PC-3 (cell line): Measurements from ENCODE around the gene HPSE2. TPM values are rescaled to one million over a fixed set of nuclear protein-coding genes. Genes with fewer than 3 reads are reported as not detected.

Experiments
- ATAC-seq: fragments of 200-7000 bp; cut with Tn5 transposase; 2 replicates; pipeline ENCODE4 v1.9.1; 2020; ENCODE audit warnings: mild to moderate bottlenecking, moderate library complexity
- BruUV-seq: library from RNA; stranded (reverse); fragments of 400-500 nt; replicated peaks from 2 replicates; lab custom pipeline; 2021; lab: Mats Ljungman, UMichigan
- CTCF ChIA-PET: fragments of 300-600 bp; sonication (Branson Sonifier 250); formaldehyde crosslinking; loops from one replicate; lab custom pipeline; 2022; ENCODE audit warnings: antibody characterized with exemption; lab: Charles Lee
- POLR2A ChIA-PET: fragments of 300-600 bp; sonication (Branson Sonifier 250); formaldehyde crosslinking; loops from one replicate; lab custom pipeline; 2022; ENCODE audit warnings: antibody characterized with exemption; ENCODE audit not compliant: unreplicated experiment; lab: Charles Lee
- DNase-seq: peaks from one replicate; pipeline ENCODE4 v3.0.0-alpha.2; 2015
- H2AFZ ChIP-seq: fragments of 300-600 bp; sonication (generic); 2 replicates; pipeline ENCODE4 v1.6.0; 2016; ENCODE audit warnings: antibody characterized with exemption, low read length
- H3F3A ChIP-seq: fragments of 300-600 bp; sonication (generic); one replicate; pipeline ENCODE4 v1.6.0; 2017; ENCODE audit warnings: antibody characterized with exemption, low read length, control low read depth, mild to moderate bottlenecking; ENCODE audit not compliant: unreplicated experiment
- H3K27ac ChIP-seq: fragments of 300-600 bp; sonication (generic); 2 replicates; pipeline ENCODE4 v1.5.1; 2016; ENCODE audit warnings: mild to moderate bottlenecking, low read length
- H3K27me3 ChIP-seq: fragments of 300-600 bp; sonication (generic); 2 replicates; pipeline ENCODE4 v1.6.1; 2016; ENCODE audit warnings: low read length, mixed read lengths
- H3K36me3 ChIP-seq: fragments of 300-600 bp; sonication (generic); 2 replicates; pipeline ENCODE4 v1.6.1; 2016; ENCODE audit warnings: low read depth, mixed run types, low read length, mixed read lengths
- H3K4me1 ChIP-seq: fragments of 300-600 bp; sonication (generic); 2 replicates; pipeline ENCODE4 v1.5.1; 2016; ENCODE audit warnings: low read length; ENCODE audit not compliant: insufficient read depth
- H3K4me2 ChIP-seq: fragments of 300-600 bp; sonication (generic); 2 replicates; pipeline ENCODE4 v1.6.0; 2016; ENCODE audit warnings: low read length
- H3K4me3 ChIP-seq: fragments of 300-600 bp; sonication (generic); 2 replicates; pipeline ENCODE4 v1.5.1; 2016; ENCODE audit warnings: mild to moderate bottlenecking, low read length, mixed read lengths
- H3K79me2 ChIP-seq: fragments of 300-600 bp; sonication (generic); 2 replicates; pipeline ENCODE4 v1.6.1; 2017; ENCODE audit warnings: low read length, mixed read lengths
- H3K9ac ChIP-seq: fragments of 300-600 bp; sonication (generic); 2 replicates; pipeline ENCODE4 v1.6.0; 2016; ENCODE audit warnings: mild to moderate bottlenecking, low read length
- H3K9me2 ChIP-seq: fragments of 300-600 bp; sonication (generic); replicated peaks from 2 replicates; pipeline ENCODE4 v1.6.1; 2016; ENCODE audit warnings: mixed run types, low read length, mixed read lengths
- H3K9me3 ChIP-seq: fragments of 300-600 bp; sonication (generic); 2 replicates; pipeline ENCODE4 v1.6.1; 2016; ENCODE audit warnings: low read length, mixed read lengths
- H4K20me1 ChIP-seq: fragments of 300-600 bp; sonication (generic); 2 replicates; pipeline ENCODE4 v1.6.1; 2016; ENCODE audit warnings: low read length, mixed read lengths
- CTCF ChIP-seq: fragments of 300-600 bp; sonication (generic); conservative IDR thresholded peaks from 2 replicates; pipeline ENCODE4 v1.5.1; 2017; ENCODE audit warnings: antibody characterized with exemption, low read depth, mild to moderate bottlenecking, low read length
- EZH2 ChIP-seq: fragments of 300-600 bp; sonication (generic); IDR thresholded peaks from one replicate; pipeline ENCODE4 v1.6.1; 2017; ENCODE audit warnings: antibody characterized with exemption, mild to moderate bottlenecking, low read length; ENCODE audit not compliant: unreplicated experiment
- EZH2phosphoT487 ChIP-seq: fragments of 300-600 bp; sonication (generic); IDR thresholded peaks from 2 replicates; pipeline ENCODE4 v1.6.1; 2018; ENCODE audit warnings: mild to moderate bottlenecking, antibody characterized with exemption, low read length, borderline replicate concordance
- intact Hi-C: fragments of 100-400 bp; cut with micrococcal nuclease; formaldehyde crosslinking; loops from 2 replicates; pipeline ENCODE4 v1.9.0; 2023
- total RNA-seq: library from RNA; depleted of rRNA; stranded (reverse); fragments of >200 nt; gene quantifications from 2 replicates; pipeline ENCODE4 v1.2.3, GENCODE V29; 2014

The HPSE2 gene
- total RNA-seq, 1 experiment from 2014 or later = 0.15 TPM

- Histone ChIP-seq H3K9ac (peak overlapping the region; percentile 69), H2AFZ (peak overlapping the region; percentile 80), H3K4me2 (peak overlapping the region; percentile 88), H3K4me1 (peaks cover 15% of the 10 kb centered on the region), H3K9me3 (no peaks in the 10 kb centered on the region), H3K4me3 (peak overlapping the region; percentile 73), H3K9me2 (no peaks in the 10 kb centered on the region), H3K36me3 (no peaks in the 10 kb centered on the region), H3K27ac (peak overlapping the region; percentile 49), H3K27me3 (no peaks in the 10 kb centered on the region), H3F3A (no peaks in the 10 kb centered on the region), H3K79me2 (peaks cover 11% of the 10 kb centered on the region), H4K20me1 (no peaks in the 10 kb centered on the region)
- DNase-seq = no peak
- no peak for ATAC-seq
- CTCF ChIA-PET = interaction anchor here (0.5 kb wide), 1 partner anchor 630 kb away, joined by 3 read pairs; no protein-coding TSS in a partner anchor
- intact Hi-C loops = no loop called here
- TF ChIP-seq CTCF = no peak
- no peak for TF ChIP-seq EZH2
- TF ChIP-seq EZH2phosphoT487 = no peak
- TSS peak; percentile 76 for BruUV-seq
- POLR2A ChIA-PET = interaction anchor here (0.9 kb wide), 1 partner anchor 86 kb away, joined by 4 read pairs; no protein-coding TSS in a partner anchor
Measured at GRCh38 chr10:98414578-98414931, 821.1 kb downstream of the HPSE2 start.

- ChIA-PET POLR2A (no interaction called here), CTCF (interaction anchor here (0.6 kb wide), 1 partner anchor 145 kb away, joined by 4 read pairs; no protein-coding TSS in a partner anchor)
- H3K4me2 ChIP-seq = no peak overlapping the region
- ATAC-seq (no peak), DNase-seq (no peak)
- H3K36me3 ChIP-seq = no peaks in the 10 kb centered on the region
- no peak overlapping the region for H2AFZ ChIP-seq
- no peaks in the 10 kb centered on the region for H4K20me1 ChIP-seq
- H3K79me2 ChIP-seq = peaks cover 11% of the 10 kb centered on the region
- no peak for TF ChIP-seq EZH2
- TF ChIP-seq CTCF = no peak
- no peak for TF ChIP-seq EZH2phosphoT487
- H3K27ac ChIP-seq = no peak overlapping the region
- H3F3A ChIP-seq = no peaks in the 10 kb centered on the region
- no TSS peak for BruUV-seq
- intact Hi-C loops = no loop called here
- no peak overlapping the region for H3K4me3 ChIP-seq
- no peak overlapping the region for H3K9ac ChIP-seq
- H3K9me3 ChIP-seq = no peaks in the 10 kb centered on the region
- H3K27me3 ChIP-seq = no peaks in the 10 kb centered on the region
- peaks cover 15% of the 10 kb centered on the region for H3K4me1 ChIP-seq
- H3K9me2 ChIP-seq = no peaks in the 10 kb centered on the region
Measured at GRCh38 chr10:98411768-98412167, 823.9 kb downstream of the HPSE2 start.

- Histone ChIP-seq H3K9me3 (no peaks in the 10 kb centered on the region), H3K9ac (no peak overlapping the region), H3K9me2 (no peaks in the 10 kb centered on the region), H3F3A (no peaks in the 10 kb centered on the region), H3K79me2 (peaks cover 11% of the 10 kb centered on the region), H2AFZ (no peak overlapping the region), H4K20me1 (no peaks in the 10 kb centered on the region), H3K4me2 (no peak overlapping the region), H3K36me3 (no peaks in the 10 kb centered on the region), H3K4me1 (peaks cover 15% of the 10 kb centered on the region), H3K27me3 (no peaks in the 10 kb centered on the region), H3K4me3 (no peak overlapping the region), H3K27ac (no peak overlapping the region)
- intact Hi-C loops = no loop called here
- CTCF ChIA-PET = interaction anchor here (0.6 kb wide), 1 partner anchor 144 kb away, joined by 4 read pairs; no protein-coding TSS in a partner anchor
- DNase-seq (no peak), ATAC-seq (no peak)
- BruUV-seq = no TSS peak
- no peak for TF ChIP-seq EZH2
- no peak for TF ChIP-seq CTCF
- TF ChIP-seq EZH2phosphoT487 = no peak
- POLR2A ChIA-PET = no interaction called here
Measured at GRCh38 chr10:98411166-98411565, 824.5 kb downstream of the HPSE2 start.
